Measurements from ENCODE around the gene WNT7A.

WNT7A gene

DNA sequence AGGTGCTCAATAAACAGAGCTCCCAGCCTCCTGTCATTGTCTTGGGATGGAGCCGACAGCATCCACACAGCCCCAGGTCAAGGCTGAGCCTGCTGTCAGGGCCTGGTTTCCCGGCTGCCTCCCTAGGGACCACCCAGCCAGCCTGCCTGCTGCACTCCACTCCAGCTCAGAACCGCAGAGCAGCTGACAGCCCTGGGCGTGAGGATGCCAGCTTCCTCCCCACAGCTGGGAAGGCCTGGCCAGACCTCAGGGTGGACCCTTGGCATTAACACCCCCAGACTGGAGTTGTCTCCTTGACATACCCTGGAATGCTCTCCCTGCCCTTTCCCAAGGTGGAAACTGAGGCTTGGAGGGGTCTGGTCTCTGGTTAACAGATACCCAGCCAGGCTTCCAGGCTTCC lies 112.0 kb downstream of the WNT7A start:
- FAIRE-seq = no peak

DNA sequence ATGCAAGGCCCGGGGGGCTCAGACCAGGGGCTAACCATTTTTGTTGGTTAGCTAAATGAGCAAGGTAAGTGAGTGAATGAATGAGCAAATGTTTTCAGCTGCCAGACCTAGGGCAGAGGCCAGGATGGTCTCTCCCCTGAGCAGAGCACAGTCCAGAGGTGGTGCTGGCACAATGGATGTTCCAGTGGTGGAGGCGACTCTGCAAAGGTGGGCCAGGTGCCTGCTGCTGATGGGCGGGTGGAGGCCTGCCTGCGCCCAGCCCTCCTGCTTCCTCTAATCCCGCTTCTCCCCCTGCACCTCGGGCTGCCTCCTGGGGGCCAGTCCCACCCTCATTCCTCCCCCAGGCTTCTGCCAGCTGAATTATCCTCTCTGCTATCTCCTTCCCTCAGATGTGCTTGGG lies 112.8 kb downstream of the WNT7A start:
- FAIRE-seq = no peak
